22Rv1 (cell line): Measurements from ENCODE around the gene ZNF14.

Experiments used
- ZFX ChIP-seq: fragments of 450-650 bp; IDR thresholded peaks from 2 replicates; pipeline ENCODE4 v1.6.1; 2017; ENCODE audit warnings: antibody characterized with exemption, borderline replicate concordance
- TF ChIP-seq, protein P1 (sequence below): fragments of 450-650 bp; IDR thresholded peaks from 2 replicates; pipeline ENCODE4 v1.5.1; 2017; ENCODE audit warnings: mild to moderate bottlenecking

DNA sequence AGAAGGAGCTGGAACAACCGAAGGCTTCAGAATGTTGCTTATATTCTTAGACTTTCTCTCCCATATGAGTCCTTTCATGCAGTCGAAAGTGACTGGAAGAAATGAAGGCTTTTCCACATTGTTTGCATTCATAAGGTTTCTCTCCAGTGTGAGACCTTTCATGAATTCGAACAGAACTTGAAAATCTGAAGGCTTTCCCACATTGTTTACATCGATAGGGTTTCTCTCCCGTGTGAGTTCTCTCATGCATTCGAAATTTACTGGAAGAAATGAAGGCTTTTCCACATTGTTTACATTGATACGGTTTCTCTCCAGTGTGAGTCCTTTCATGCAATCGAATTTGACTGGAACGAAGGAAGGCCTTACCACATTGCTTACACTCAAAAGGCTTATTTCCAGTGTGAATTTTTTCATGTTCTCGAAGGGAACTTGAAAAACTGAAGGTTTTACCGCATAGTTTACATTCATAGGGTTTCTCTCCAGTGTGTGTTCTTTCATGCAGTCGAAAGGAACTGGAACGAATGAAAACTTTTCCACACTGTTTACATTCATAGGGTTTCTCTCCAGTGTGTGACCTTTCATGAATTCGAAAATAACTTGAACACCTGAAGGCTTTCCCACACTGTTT lies 21.5 kb downstream of the ZNF14 start:
- TF ChIP-seq, protein P1, sequence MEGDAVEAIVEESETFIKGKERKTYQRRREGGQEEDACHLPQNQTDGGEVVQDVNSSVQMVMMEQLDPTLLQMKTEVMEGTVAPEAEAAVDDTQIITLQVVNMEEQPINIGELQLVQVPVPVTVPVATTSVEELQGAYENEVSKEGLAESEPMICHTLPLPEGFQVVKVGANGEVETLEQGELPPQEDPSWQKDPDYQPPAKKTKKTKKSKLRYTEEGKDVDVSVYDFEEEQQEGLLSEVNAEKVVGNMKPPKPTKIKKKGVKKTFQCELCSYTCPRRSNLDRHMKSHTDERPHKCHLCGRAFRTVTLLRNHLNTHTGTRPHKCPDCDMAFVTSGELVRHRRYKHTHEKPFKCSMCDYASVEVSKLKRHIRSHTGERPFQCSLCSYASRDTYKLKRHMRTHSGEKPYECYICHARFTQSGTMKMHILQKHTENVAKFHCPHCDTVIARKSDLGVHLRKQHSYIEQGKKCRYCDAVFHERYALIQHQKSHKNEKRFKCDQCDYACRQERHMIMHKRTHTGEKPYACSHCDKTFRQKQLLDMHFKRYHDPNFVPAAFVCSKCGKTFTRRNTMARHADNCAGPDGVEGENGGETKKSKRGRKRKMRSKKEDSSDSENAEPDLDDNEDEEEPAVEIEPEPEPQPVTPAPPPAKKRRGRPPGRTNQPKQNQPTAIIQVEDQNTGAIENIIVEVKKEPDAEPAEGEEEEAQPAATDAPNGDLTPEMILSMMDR = no peak
- TF ChIP-seq ZFX = no peak
